ENCODE results near the gene AGAP2. TPM values are rescaled to one million over a fixed set of nuclear protein-coding genes. Genes with fewer than 3 reads are reported as not detected.

AGAP2 gene
- 0.23 and 0.30 TPM in 2 replicates for total RNA-seq (ENCODE audit: low replicate concordance)

DNA sequence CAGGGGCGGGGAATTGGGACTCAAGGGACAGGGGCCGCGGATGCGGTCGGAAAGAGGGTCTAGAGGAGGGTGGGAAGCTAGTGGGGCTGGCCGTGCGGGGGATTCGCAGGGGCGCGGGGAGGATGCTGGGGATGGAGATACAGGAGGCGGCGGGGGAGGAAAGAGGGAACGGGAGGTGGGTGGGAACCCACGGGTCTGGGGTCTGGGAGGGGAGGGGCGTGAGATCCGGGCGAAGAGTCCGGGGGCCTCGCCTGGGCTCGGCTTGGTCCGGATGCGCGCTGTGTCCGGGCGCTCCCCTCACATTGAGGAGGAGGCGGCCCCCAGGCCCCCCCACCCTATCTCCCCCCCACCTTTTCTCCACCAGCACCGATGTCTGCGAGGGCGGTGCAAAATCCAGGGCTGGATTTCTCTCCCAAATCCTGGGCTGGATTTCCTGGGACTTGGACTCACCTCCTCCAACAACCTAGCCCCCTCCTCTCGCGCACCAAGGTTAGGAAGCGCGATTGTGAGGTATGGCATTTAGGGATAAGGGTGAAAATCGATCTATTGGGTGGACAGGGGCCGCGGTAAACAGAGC lies at the start of gene AGAP2:
Gene AGAP2 (minus strand): TSS at position 82 of the 577 bp plus-strand sequence. CDS start 496 bp downstream, outside the sequence.

DNA sequence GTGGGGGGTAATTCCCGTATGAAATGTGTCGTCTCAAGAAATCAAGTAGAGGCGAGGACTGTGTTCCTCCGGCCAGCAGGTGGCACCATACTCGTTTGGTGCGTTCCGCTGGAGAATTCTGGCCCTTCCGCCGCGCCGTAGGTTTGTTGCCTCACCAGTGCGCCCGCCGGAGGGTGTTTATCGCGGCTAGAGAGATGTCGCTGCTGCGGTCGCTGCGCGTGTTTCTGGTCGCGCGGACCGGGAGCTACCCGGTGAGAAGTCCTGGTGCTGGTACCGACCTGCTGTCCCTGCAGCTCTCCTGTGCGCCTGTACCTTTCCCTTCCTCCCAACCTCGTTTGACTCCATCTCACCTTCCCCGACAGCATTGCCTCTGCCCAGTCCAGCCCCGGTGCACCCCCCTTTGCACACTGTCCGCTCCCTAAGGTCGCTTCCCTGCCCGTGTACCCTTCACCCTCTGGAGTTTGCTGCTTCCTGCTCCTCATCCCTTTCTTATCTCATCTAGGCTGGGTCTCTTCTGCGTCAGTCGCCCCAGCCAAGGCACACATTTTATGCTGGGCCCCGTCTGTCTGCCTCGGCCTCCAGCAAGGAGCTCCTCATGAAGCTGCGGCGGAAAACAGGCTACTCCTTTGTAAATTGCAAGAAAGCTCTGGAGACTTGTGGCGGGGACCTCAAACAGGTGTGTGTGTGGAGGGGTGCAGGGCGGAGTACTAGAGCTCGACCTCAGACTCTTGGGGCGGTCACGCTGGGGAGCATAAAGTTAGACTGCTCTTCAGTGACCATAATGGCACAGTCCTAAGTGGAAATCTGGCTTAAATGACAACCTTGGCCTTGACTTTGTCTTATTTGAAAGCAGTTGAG lies 44.3 kb upstream of the AGAP2 start, which contains the start of gene TSFM:
Gene TSFM (plus strand): TSS at position 180 of the 858 bp plus-strand sequence. CDS start 15 bp downstream, at position 195.

DNA sequence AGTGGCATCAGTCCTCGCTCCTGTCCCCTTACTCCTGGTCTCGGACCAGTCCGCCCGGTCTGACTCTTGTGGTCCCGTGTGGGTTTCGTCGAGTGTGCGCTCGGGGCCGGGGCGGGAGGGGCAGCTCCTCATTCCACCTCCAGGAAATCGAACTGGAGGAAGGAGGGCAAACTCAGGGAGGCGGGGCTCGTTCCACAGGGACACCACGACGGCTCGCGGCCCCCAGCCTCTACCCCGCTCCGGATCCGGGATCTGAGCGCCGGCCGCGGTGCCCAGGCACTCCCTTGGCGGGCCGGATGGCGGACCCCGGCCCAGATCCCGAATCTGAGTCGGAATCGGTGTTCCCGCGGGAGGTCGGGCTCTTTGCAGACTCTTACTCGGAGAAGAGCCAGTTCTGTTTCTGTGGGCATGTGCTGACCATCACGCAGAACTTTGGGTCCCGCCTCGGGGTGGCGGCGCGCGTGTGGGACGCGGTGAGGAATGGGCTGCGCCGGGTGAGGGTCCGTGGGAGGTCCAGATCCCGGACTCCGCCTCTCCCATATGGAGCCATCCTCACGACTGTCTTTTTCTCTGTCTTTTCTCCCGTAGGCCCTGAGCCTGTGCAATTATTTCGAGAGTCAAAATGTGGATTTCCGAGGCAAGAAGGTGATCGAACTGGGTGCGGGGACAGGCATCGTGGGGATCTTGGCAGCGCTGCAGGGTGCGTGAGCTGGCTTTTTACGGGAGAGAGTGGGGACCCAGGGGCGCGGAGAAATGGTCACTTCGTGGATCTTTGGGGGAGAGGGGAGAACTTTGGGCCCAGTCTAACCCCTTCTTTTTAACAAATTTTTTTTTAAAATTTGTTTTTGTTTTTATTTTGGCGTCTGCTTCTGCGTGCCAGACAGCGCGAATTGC lies 34.1 kb upstream of the AGAP2 start, which contains the start of gene EEF1AKMT3:
Gene EEF1AKMT3 (plus strand): TSS at position 186 of the 894 bp plus-strand sequence. CDS start 111 bp downstream, at position 297.

DNA sequence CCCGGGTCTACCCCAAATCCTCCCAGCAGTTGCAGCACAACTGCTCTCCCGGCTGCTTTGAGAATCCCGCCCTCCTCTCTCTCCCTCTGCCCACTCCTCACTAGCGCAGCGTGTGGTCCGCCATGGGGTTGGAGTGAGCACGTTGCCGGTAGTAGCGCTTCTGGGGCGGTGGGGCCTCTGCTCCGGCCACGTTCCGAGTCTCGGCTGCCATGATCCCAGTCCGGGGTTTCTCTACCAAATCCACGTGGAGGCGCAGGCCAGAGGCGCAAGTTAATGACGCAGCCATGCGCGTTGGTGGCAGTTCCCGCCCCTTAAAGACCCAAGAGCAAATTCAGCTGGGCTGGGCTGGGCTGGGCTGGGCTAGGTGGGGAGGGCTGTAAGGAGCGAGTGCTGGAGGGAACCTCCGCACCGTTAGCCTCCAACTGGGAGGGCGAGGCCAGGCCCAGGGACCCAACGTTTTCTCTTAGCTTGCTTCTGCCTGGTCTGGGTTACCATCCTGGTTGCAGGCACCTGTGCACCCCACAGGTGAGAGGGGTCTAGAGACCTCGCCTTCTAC lies 33.4 kb upstream of the AGAP2 start, which contains the start of gene METTL1:
Gene METTL1 (minus strand): TSS at position 233 of the 556 bp plus-strand sequence. CDS start 22 bp downstream, at position 211.

DNA sequence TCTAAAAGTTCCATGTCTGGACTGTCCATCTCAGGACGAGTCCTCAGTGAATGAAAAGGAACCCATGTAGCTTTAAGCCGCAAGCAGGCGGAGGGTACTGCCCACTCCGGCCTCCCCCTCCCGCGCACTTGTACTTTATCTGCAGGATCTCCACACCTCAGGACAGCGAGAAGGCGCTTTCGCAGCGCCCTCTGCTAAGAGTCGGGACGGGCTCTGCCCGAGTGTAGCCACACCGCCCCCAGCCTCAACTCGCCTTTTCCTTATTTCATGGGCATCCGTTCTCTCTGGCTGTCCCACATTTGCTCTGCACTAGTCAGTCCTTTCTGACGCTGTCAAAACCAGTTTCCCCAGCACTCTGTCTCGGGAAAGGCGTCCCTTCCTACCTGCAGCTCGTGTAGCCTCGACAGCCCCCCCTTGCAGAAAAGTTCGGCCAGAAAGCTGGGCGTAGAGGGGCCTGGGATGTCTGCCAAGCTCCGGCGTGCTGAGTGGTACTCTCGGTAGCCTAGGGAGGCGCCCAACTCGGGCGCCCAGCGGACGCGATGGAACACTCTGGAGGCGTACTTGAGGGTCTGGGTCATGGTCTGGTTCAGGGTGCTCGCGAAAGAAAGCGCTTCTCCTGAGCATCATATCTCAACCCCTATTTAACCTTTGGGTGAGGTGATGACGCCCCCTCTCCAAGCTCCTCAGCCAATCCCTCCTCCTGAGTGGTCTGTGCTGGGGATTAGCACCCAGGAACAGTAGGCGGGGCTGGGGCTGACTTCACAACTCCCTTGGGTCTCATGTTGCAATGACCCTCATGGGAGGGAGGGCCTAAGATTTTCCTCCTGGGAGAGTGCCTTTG lies 28.1 kb upstream of the AGAP2 start, which contains the start of gene CYP27B1:
Gene CYP27B1 (minus strand): TSS at position 615 of the 841 bp plus-strand sequence. CDS start 37 bp downstream, at position 578.

DNA sequence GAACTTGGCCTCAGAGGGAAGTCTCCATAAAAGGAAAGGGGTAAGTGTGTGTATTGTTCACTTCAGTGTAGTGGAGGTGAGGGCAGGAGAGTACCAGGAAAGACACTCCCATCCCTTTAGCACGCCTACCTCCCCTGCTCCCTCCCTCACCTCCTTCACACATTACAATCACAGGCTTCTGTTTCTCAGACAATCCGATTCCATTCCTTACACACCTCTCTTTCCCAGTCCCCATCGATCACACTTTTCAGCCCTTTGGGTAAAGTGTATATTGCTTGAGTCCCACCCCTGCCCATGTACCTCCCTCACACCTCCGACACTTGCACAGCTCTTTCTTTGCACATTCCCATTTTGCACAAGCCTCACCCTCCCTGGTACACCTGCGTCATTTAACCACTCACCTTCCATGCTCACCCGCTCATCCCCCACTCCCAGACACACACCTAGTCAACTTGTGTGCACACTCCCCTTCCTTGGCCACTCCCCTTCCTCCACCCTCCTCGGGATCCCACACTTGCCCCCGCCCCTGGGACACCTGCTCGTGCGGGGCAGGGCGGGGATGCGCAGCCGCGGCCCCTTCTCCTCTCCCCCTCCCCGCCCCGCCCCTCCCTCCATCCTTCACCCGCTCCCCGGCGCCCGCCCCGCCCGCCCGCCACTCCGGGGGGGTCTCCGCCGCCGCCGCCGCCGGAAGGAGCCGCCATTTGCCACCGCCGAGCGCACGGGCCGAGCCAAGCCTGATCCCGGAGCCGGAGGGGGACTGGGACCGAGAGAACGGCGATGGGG lies 16.1 kb upstream of the AGAP2 start, which contains the start of gene MARCHF9:
Gene MARCHF9 (plus strand): TSS at position 693 of the 783 bp plus-strand sequence. CDS start 426 bp downstream, outside the sequence.

DNA sequence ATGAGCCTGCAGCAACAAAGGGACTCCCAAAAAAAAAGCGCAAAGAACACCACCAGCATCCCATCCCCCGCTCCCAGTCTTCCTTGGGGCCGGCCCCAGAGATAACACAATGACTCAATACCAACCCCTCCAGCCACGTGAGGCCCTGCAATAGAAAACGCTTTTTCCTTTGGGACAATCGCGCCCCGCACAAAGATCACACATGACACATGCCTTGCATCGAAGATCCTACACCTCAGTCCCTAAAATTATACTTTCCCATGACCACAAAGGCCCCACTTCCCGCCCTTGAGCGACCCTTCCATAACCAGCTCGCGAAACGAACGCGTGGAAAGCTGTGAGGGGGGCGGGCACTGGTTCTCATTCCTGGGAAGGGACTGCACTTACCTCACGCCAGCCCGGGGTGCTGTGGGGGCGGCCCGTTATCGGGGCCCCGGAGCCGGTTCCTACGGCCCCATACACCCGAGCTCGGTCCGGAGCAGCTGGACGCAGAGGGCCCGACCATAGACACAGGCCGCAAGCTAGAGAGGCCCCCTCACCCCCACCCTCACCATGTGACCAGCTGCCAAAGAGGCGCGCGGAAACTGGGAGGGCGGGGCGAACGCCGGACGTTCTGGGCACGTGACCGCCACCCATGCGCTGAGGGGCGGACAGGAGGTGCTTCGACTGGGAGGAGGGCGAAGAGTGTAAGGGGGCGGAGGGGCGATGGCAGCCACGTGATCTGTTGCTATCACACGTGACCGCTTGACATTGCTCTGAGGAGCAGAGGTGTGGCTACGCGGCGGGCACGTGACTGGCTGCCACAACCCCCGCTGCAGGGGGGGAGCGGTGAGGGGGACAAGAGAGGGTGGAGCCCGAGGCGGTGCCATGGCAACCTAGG lies 13.5 kb upstream of the AGAP2 start, which contains the start of gene CDK4:
Gene CDK4 (minus strand): TSS at position 523 of the 880 bp plus-strand sequence. CDS start 593 bp downstream, outside the sequence.

DNA sequence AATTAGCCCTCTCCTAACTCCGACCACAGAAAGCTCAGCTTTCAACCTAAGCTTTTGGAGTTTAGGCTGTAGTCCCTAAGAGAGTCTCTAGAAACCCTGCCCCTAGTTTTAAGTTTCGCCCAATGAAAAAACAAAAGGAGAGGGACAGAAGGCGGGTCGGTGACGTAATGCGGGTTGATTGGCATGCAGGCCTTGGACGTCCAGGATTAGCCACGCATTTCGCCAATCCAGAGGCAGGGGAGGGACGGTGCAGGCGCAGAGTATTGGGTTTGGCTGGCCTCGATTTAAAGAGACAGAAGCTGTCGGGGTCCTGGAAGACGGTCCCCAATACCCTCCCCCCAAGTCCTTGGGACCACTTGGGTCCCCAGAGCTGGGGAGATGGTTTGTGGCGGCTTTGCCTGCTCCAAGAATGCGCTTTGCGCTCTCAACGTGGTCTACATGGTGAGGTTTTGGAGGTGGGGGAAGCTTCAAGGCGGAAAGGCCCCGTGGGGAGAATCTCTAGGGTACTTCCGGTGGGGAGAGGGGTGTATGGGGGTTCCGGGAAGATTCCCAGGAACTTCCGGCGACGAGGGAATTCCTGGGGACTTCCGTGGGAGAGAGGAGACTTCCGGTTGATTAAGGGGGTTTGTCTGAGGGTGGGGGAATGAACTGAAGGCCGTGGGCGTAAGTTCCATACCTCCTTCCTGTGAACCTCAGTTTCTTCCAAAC lies 6.4 kb upstream of the AGAP2 start, which contains the start of gene TSPAN31:
Gene TSPAN31 (plus strand): TSS at position 263 of the 708 bp plus-strand sequence. CDS start 116 bp downstream, at position 379.

DNA sequence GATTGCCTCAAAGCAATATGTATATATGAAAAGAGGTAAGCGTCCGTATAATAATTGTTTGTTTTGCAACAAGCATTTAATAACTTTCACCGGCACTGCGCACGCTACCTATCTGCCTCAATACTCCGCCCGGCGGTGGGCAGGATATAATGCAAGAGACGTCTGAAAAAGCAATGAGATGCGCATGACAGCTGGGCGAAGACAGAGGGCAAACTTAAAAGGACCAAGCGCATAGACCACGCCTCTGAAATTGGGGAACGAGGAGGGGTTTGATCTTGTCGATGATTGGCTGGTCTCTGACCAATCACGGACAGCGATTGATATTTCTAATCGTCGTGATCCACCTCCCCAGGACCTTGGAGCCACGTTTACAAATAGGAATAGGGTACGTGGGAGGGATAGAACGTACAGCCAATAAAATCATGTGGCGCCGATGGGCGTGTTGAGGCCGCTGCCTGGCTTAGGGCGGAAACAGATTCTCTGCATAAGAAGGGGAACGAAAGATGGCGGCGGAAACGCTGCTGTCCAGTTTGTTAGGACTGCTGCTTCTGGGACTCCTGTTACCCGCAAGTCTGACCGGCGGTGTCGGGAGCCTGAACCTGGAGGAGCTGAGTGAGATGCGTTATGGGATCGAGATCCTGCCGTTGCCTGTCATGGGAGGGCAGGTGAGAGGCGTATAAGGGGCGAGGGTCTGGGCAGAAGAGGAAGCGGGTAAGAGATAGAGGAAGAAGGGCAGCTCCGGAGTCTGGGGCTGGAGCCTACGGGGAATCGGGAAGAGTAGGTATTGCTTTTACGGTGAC lies 44.7 kb downstream of the AGAP2 start, which contains the start of gene OS9:
Gene OS9 (plus strand): TSS at position 474 of the 800 bp plus-strand sequence. CDS start 30 bp downstream, at position 504.

Other genes with a start within 250 kb of the AGAP2 start
- gene DDIT3, start 218.2 kb downstream of the AGAP2 start, total RNA-seq (ENCODE audit: low replicate concordance) = 44.0 and 89.6 TPM in 2 replicates
- gene MBD6, start 215.9 kb downstream of the AGAP2 start, total RNA-seq (ENCODE audit: low replicate concordance) = 2.9 and 4.0 TPM in 2 replicates
- 57.0 and 81.7 TPM in 2 replicates for gene DCTN2, start 191.6 kb downstream of the AGAP2 start, total RNA-seq (ENCODE audit: low replicate concordance)
- 0.15 and 0.23 TPM in 2 replicates for gene KIF5A, start 188.7 kb downstream of the AGAP2 start, total RNA-seq (ENCODE audit: low replicate concordance)
- 5.9 and 13.3 TPM in 2 replicates for gene PIP4K2C, start 147.6 kb downstream of the AGAP2 start, total RNA-seq (ENCODE audit: low replicate concordance)
- 6.4 and 8.5 TPM in 2 replicates for gene DTX3, start 133.9 kb downstream of the AGAP2 start, total RNA-seq (ENCODE audit: low replicate concordance)
- gene ARHGEF25, start 127.3 kb downstream of the AGAP2 start, total RNA-seq (ENCODE audit: low replicate concordance) = 17.0 and 23.8 TPM in 2 replicates
- gene B4GALNT1, start 105.5 kb downstream of the AGAP2 start, total RNA-seq (ENCODE audit: low replicate concordance) = 1.3 and 5.6 TPM in 2 replicates
- 233 and 545 TPM in 2 replicates for gene OS9, start 44.6 kb downstream of the AGAP2 start, total RNA-seq (ENCODE audit: low replicate concordance)
- gene TSPAN31, start 6.3 kb upstream of the AGAP2 start, total RNA-seq (ENCODE audit: low replicate concordance) = 59.8 and 69.0 TPM in 2 replicates
- gene CDK4, start 13.6 kb upstream of the AGAP2 start, total RNA-seq (ENCODE audit: low replicate concordance) = 177 and 178 TPM in 2 replicates
- gene MARCHF9, start 16.4 kb upstream of the AGAP2 start, total RNA-seq (ENCODE audit: low replicate concordance) = 3.4 and 4.7 TPM in 2 replicates
- gene CYP27B1, start 28.3 kb upstream of the AGAP2 start, total RNA-seq (ENCODE audit: low replicate concordance) = 0.68 TPM in 1 of 2 replicates, not detected in the other
- gene METTL1, start 33.4 kb upstream of the AGAP2 start, total RNA-seq (ENCODE audit: low replicate concordance) = 5.0 and 7.0 TPM in 2 replicates
- gene EEF1AKMT3, start 33.9 kb upstream of the AGAP2 start, total RNA-seq (ENCODE audit: low replicate concordance) = 7.8 and 8.5 TPM in 2 replicates
- gene TSFM, start 44.0 kb upstream of the AGAP2 start, total RNA-seq (ENCODE audit: low replicate concordance) = 6.7 and 16.8 TPM in 2 replicates
- gene AVIL, start 80.0 kb upstream of the AGAP2 start, total RNA-seq (ENCODE audit: low replicate concordance) = 1.4 and 11.6 TPM in 2 replicates
- gene CTDSP2, start 108.0 kb upstream of the AGAP2 start, total RNA-seq (ENCODE audit: low replicate concordance) = 54.6 and 198 TPM in 2 replicates
- gene ATP23, start 202.8 kb upstream of the AGAP2 start, total RNA-seq (ENCODE audit: low replicate concordance) = 3.0 and 10.9 TPM in 2 replicates